Heart left ventricle (tissue), 16 donors: ENCODE results near the gene TERC. TPM values are rescaled to one million over a fixed set of nuclear protein-coding genes. Genes with fewer than 3 reads are reported as not detected.

ENCODE experiments used
- ATAC-seq, 4 donors: fragments of 200-7000 bp; cut with Tn5 transposase; one replicate each; pipeline ENCODE4 v1.9.1; 2020 to 2022; ENCODE audit warnings: moderate library complexity in 4 of 4, mild to moderate bottlenecking in 3 of 4, moderate number of reproducible peaks in 1 of 4
- DNase-seq, 5 donors: peaks; one replicate each; pipeline ENCODE4 v3.0.0-alpha.2; 2020
- H3K27ac ChIP-seq, 12 donors: fragments of 200-600 bp; sonication (generic) in 4 of 12; one replicate each; pipeline versions ENCODE4 v1.5.0 to v1.8.0; 2016 to 2022; ENCODE audit warnings: mild to moderate bottlenecking in 2 of 12
- H3K27me3 ChIP-seq, 9 donors: fragments of 200-600 bp; sonication (generic) in 2 of 9; one replicate each; pipeline versions ENCODE4 v1.5.1 to v1.8.0; 2016 to 2022; ENCODE audit warnings: mild to moderate bottlenecking in 3 of 9
- H3K36me3 ChIP-seq, 9 donors: fragments of 200-600 bp; sonication (generic) in 2 of 9; one replicate each; pipeline versions ENCODE4 v1.5.0 to v1.8.0; 2018 to 2022; ENCODE audit warnings: mild to moderate bottlenecking in 2 of 9
- H3K4me1 ChIP-seq, 12 donors: fragments of 200-600 bp; sonication (generic) in 4 of 12; one replicate each; pipeline versions ENCODE4 v1.5.0 to v1.8.0; 2016 to 2022; ENCODE audit warnings: mild to moderate bottlenecking in 3 of 12
- H3K4me3 ChIP-seq, 12 donors: fragments of 200-600 bp; sonication (generic) in 4 of 12; one replicate each; pipeline versions ENCODE4 v1.5.0 to v1.8.0; 2017 to 2022; ENCODE audit warnings: mild to moderate bottlenecking in 9 of 12, moderate library complexity in 4 of 12
- H3K9me3 ChIP-seq, 12 donors: fragments of 200-600 bp; sonication (generic) in 4 of 12; one replicate each; pipeline versions ENCODE4 v1.5.0 to v1.8.0; 2016 to 2022; ENCODE audit warnings: mild to moderate bottlenecking in 1 of 12
- CTCF ChIP-seq, 12 donors: fragments of 200-600 bp; sonication (generic) in 4 of 12; IDR thresholded peaks; one replicate each; pipeline versions ENCODE4 v1.5.0 to v1.8.0; 2018 to 2022; ENCODE audit warnings: antibody characterized with exemption in 12 of 12, mild to moderate bottlenecking in 5 of 12
- POLR2A ChIP-seq, 2 donors: fragments of 450-650 bp; IDR thresholded peaks; one replicate each; pipeline ENCODE4 v1.6.1; 2017; ENCODE audit warnings: antibody characterized with exemption in 2 of 2, mild to moderate bottlenecking in 2 of 2, moderate library complexity in 2 of 2
- WGBS, 4 donors: extraction: QIAGEN DNeasy Blood & Tissue Kit in 2 of 4; methylation state at CpG; one replicate each; pipeline versions ENCODE4 v1.1.5 to v1.1.7; 2013 to 2018; 5-methylcytosine and 5-hydroxymethylcytosine counted together
- intact Hi-C, 10 donors: fragments of 100-400 bp; cut with DNase I; formaldehyde crosslinking; loops; one replicate each; pipeline versions ENCODE4 v1.11.1 to v1.14.2; 2022
- polyA plus RNA-seq, 2 donors: library from polyadenylated mRNA; stranded (reverse); fragments of 200-250 nt; gene quantifications; one replicate each; pipeline ENCODE4 v1.2.3, GENCODE V29; 2013
- total RNA-seq, 9 donors: library from RNA; depleted of rRNA in 2 of 9; stranded (reverse); fragments of >200 nt in 2 of 9; fragmentation: NEBNext Ultra II Directional in 3 of 9; extraction: Animal tissue kit (Norgen Biotek cat#: 25700) in 3 of 9; gene quantifications; one replicate each; pipeline versions ENCODE4 v1.1.0 to v1.2.4, GENCODE V29; 2016 to 2023
- donor health status: ischemic (EF 13 %, LVEDD 7.1; RV severe dilation, severe dysfunction).
- donor health status: healthy with polysubstance abuse.
- donor health status: DM: no; HTN: yes; CAD: no.
- donor health status: DM: no; HTN: no; CAD: no.
- donor health status: ischemic (EF 25% LVEDD 6.9; RV normal size, moderate dysfunction).
- donor health status: ischemic (EF 25% LVEDD 5.7; RV mildly dilated, moderate dysfunction).
- donor health status: healthy.
- donor health status: DM: yes; HTN: yes; CAD: no.
- donor health status: ischemic (EF 35%, LVEDD 5.7; RV mildly dilated, moderate dysfunction).
- donor health status: nonischemic (EF 11% LVEDD 7.7; RV severe dilation, severe dysfunction).
- donor health status: DM: yes; HTN: yes; CAD: no.
- donor health status: PGD.
- donor health status: ischemic (EF 29% LVEDD 5.4; RV normal size, mild dysfunction).
- donor health status: nonischemic (EF 23%, LVEDD 6.1; RV moderate dilation, normal function).

The TERC gene
- total and polyA plus RNA-seq, 11 donors = 1.0 to 60.8 (median 3.1) TPM; not detected in 4

GRCh38 chr3:169812332-169813235, 47.7 kb upstream of the TERC start, which contains the start of the genes LRRC34 and LRRIQ4:
Gene LRRC34 (minus strand): TSS chr3:169812904. CDS start chr3:169812548, 356 bp downstream.
Gene LRRIQ4 (plus strand): TSS chr3:169812870. CDS start chr3:169821922, 9,052 bp downstream.
- intact Hi-C loops = no loop called here
- H3K27me3 ChIP-seq = no peaks in the 10 kb centered on the region
- peaks cover 0 to 14% (median 0%) of the 10 kb centered on the region in 12 donors for H3K9me3 ChIP-seq
- TF ChIP-seq CTCF (IDR thresholded peaks at IDR 0.05) (no peak), POLR2A (IDR thresholded peaks at IDR 0.05) (no peak)
- H3K4me1 ChIP-seq = peaks cover 0 to 26% (median 7%) of the 10 kb centered on the region in 12 donors
- WGBS, 4 donors = 8 to 20% (median 11%) methylated on average over 24 to 56 of the region's 56 CpGs
- H3K27ac ChIP-seq = peak within 1 kb of the TSS; percentile 39 to 86 (median 60)
- H3K36me3 ChIP-seq = no peaks in the 10 kb centered on the region
- peak within 1 kb of the TSS; percentile 47 to 78 (median 66) for H3K4me3 ChIP-seq
- peak; percentile 70 to 95 (median 94) for ATAC-seq
- DNase-seq = peak; percentile 58 to 87 (median 82)

GRCh38 chr3:169811631-169812331, 46.9 kb upstream of the TERC start:
- intact Hi-C loops = no loop called here
- no peaks in the 10 kb centered on the region for H3K27me3 ChIP-seq
- H3K9me3 ChIP-seq = peaks cover 0 to 14% (median 0%) of the 10 kb centered on the region in 12 donors
- no peaks in the 10 kb centered on the region for H3K36me3 ChIP-seq
- peaks cover 0 to 26% (median 7%) of the 10 kb centered on the region in 12 donors for H3K4me1 ChIP-seq
- TF ChIP-seq CTCF (IDR thresholded peaks at IDR 0.05) = no peak
- TF ChIP-seq POLR2A (IDR thresholded peaks at IDR 0.05) = no peak
- peak overlapping the region; percentile 39 to 86 (median 60) for H3K27ac ChIP-seq
- DNase-seq (peak in 3 of 5 donors; percentile 31 to 71 (median 34)), ATAC-seq (peak; percentile 29 to 65 (median 54))
- 2 to 8% (median 5%) methylated on average over 14 to 29 of the region's 29 CpGs for WGBS, 4 donors
- H3K4me3 ChIP-seq = peak overlapping the region; percentile 47 to 78 (median 66)

GRCh38 chr3:169809230-169809795, 44.5 kb upstream of the TERC start:
- no peaks in the 10 kb centered on the region for H3K9me3 ChIP-seq
- H3K4me3 ChIP-seq = no peak overlapping the region
- TF ChIP-seq POLR2A (IDR thresholded peaks at IDR 0.05) (no peak), CTCF (IDR thresholded peaks at IDR 0.05) (no peak)
- no peak overlapping the region for H3K27ac ChIP-seq
- H3K4me1 ChIP-seq = peaks cover 0 to 26% (median 7%) of the 10 kb centered on the region in 12 donors
- intact Hi-C loops = no loop called here
- H3K36me3 ChIP-seq = peaks cover 0 to 6% (median 0%) of the 10 kb centered on the region in 9 donors
- 27 to 46% (median 32%) methylated on average over 2 of the region's 2 CpGs for WGBS, 4 donors
- ATAC-seq (no peak), DNase-seq (no peak)
- H3K27me3 ChIP-seq = no peaks in the 10 kb centered on the region
